H1 (cell line): ENCODE data around the gene CACNB2. TPM values are rescaled to one million over a fixed set of nuclear protein-coding genes. Genes with fewer than 3 reads are reported as not detected.

ENCODE experiments used
- CTCF ChIA-PET: fragments of 300-600 bp; sonication (Branson Sonifier 250); formaldehyde crosslinking; loops from one replicate; lab custom pipeline; 2021; ENCODE audit not compliant: partially characterized antibody; lab: Charles Lee
- POLR2A ChIA-PET: fragments of 300-600 bp; sonication (Branson Sonifier 250); formaldehyde crosslinking; loops from one replicate; lab custom pipeline; 2021; ENCODE audit warnings: inconsistent platforms; ENCODE audit not compliant: partially characterized antibody; lab: Charles Lee
- DNase-seq, 2 experiments: peaks; one replicate each; pipeline versions ENCODE4 v3.0.0 to v3.0.0-alpha.2; 2010 to 2022; ENCODE audit warnings: low spot score in 2 of 2, low read depth in 1 of 2, mixed read lengths in 1 of 2
- FAIRE-seq: peaks from 2 replicates; lab custom pipeline; 2011; peaks lifted over from hg19 to GRCh38; lab: Jason Lieb, UNC
- H2AFZ ChIP-seq: 2 replicates; pipeline ENCODE4 v1.8.1; 2012; ENCODE audit warnings: low read length, inconsistent platforms
- H2AK5ac ChIP-seq: 2 replicates; pipeline ENCODE4 v1.6.1; 2013; ENCODE audit warnings: low read depth, low read length
- H2BK120ac ChIP-seq: replicated peaks from 2 replicates; pipeline ENCODE3; 2013; ENCODE audit warnings: low read depth, low read length, inconsistent platforms
- H2BK12ac ChIP-seq: 2 replicates; pipeline ENCODE4 v1.6.1; 2013; ENCODE audit warnings: low read depth, low read length
- H2BK15ac ChIP-seq: 2 replicates; pipeline ENCODE4 v1.6.1; 2013; ENCODE audit warnings: low read length
- H2BK20ac ChIP-seq: 2 replicates; pipeline ENCODE4 v1.6.1; 2013; ENCODE audit warnings: low read length
- H2BK5ac ChIP-seq: 2 replicates; pipeline ENCODE4 v1.6.1; 2013; ENCODE audit warnings: low read depth, low read length
- H3K14ac ChIP-seq: 2 replicates; pipeline ENCODE4 v1.6.1; 2013; ENCODE audit warnings: inconsistent platforms; ENCODE audit not compliant: insufficient read length
- H3K18ac ChIP-seq: 2 replicates; pipeline ENCODE4 v1.6.1; 2013; ENCODE audit warnings: low read length; ENCODE audit errors: extremely low read depth
- H3K23ac ChIP-seq: 2 replicates; pipeline ENCODE4 v1.6.1; 2013; ENCODE audit warnings: inconsistent platforms; ENCODE audit not compliant: insufficient read length
- H3K23me2 ChIP-seq: 2 replicates; pipeline ENCODE4 v1.6.1; 2013; ENCODE audit warnings: low read depth, low read length
- H3K27ac ChIP-seq: 2 replicates; pipeline ENCODE4 v1.6.1; 2011; ENCODE audit warnings: low read depth, low read length, inconsistent platforms
- H3K27me3 ChIP-seq, 4 experiments: replicated peaks in 1 of 4; 1 replicate in 1 of 4; 2 replicates in 3 of 4; pipeline versions ENCODE4 v1.6.1 to v1.8.1; 2011 to 2013; ENCODE audit warnings: low read length in 3 of 4, mild to moderate bottlenecking in 3 of 4, inconsistent platforms in 2 of 4, mixed read lengths in 2 of 4, moderate library complexity in 1 of 4; ENCODE audit not compliant: control insufficient read depth in 3 of 4, insufficient read depth in 3 of 4; ENCODE audit errors: extremely low read depth in 1 of 4
- H3K36me3 ChIP-seq, 4 experiments: 2 replicates each; pipeline versions ENCODE4 v1.6.1 to v1.8.1; 2011 to 2013; ENCODE audit warnings: mild to moderate bottlenecking in 4 of 4, low read length in 3 of 4, moderate library complexity in 2 of 4, control low read depth in 1 of 4, inconsistent platforms in 1 of 4; ENCODE audit not compliant: insufficient read depth in 4 of 4, control insufficient read depth in 2 of 4
- H3K4ac ChIP-seq: replicated peaks from 2 replicates; pipeline ENCODE3; 2013; ENCODE audit warnings: low read length, low read depth, mixed read lengths, inconsistent platforms; ENCODE audit not compliant: insufficient read length
- H3K4me1 ChIP-seq, 4 experiments: replicated peaks in 1 of 4; 1 replicate in 1 of 4; 2 replicates in 3 of 4; pipeline versions ENCODE4 v1.6.1 to v1.8.1; 2011 to 2013; ENCODE audit warnings: low read length in 3 of 4, inconsistent platforms in 2 of 4, mixed read lengths in 1 of 4; ENCODE audit not compliant: insufficient read depth in 4 of 4, control insufficient read depth in 3 of 4
- H3K4me2 ChIP-seq, 2 experiments: 2 replicates each; pipeline versions ENCODE4 v1.6.1 to v1.8.1; 2011 to 2013; ENCODE audit warnings: low read depth in 2 of 2, low read length in 2 of 2, control low read depth in 1 of 2, inconsistent platforms in 1 of 2, mild to moderate bottlenecking in 1 of 2; ENCODE audit not compliant: insufficient read depth in 1 of 2
- H3K4me3 ChIP-seq, 4 experiments: fragments of 200-600, 300-600 bp in 1 of 4; sonication (generic), shearing (Covaris generic), sonication (Bioruptor Twin) in 1 of 4; 2 replicates each; pipeline versions ENCODE4 v1.5.1 to v1.8.1; 2011 to 2016; ENCODE audit warnings: low read length in 4 of 4, low read depth in 3 of 4, control low read depth in 2 of 4, inconsistent platforms in 2 of 4, mild to moderate bottlenecking in 2 of 4, mixed read lengths in 1 of 4, moderate library complexity in 1 of 4; ENCODE audit not compliant: insufficient read depth in 2 of 4; ENCODE audit errors: extremely low read depth in 1 of 4
- H3K56ac ChIP-seq: replicated peaks from 2 replicates; pipeline ENCODE3; 2013; ENCODE audit warnings: low read depth, mild to moderate bottlenecking, mixed read lengths, low read length, inconsistent platforms; ENCODE audit not compliant: insufficient read length
- H3K79me1 ChIP-seq: 2 replicates; pipeline ENCODE4 v1.6.1; 2013; ENCODE audit warnings: low read depth, low read length, control low read depth
- H3K79me2 ChIP-seq, 2 experiments: 2 replicates each; pipeline versions ENCODE4 v1.6.1 to v1.8.1; 2012 to 2013; ENCODE audit warnings: low read length in 2 of 2, mild to moderate bottlenecking in 2 of 2, inconsistent platforms in 1 of 2; ENCODE audit not compliant: insufficient read depth in 2 of 2, control insufficient read depth in 1 of 2
- H3K9ac ChIP-seq, 4 experiments: replicated peaks in 1 of 4; 1 replicate in 1 of 4; 2 replicates in 3 of 4; pipeline versions ENCODE4 v1.6.1 to v1.8.1; 2011 to 2013; ENCODE audit warnings: low read depth in 3 of 4, low read length in 3 of 4, control low read depth in 2 of 4, mild to moderate bottlenecking in 2 of 4, moderate library complexity in 2 of 4, inconsistent platforms in 1 of 4; ENCODE audit errors: extremely low read depth in 1 of 4
- H3K9me3 ChIP-seq, 2 experiments: 2 replicates each; pipeline versions ENCODE4 v1.6.1 to v1.8.1; 2012 to 2013; ENCODE audit warnings: mild to moderate bottlenecking in 2 of 2, moderate library complexity in 2 of 2, control low read depth in 1 of 2, inconsistent platforms in 1 of 2, low read depth in 1 of 2, low read length in 1 of 2, mixed read lengths in 1 of 2; ENCODE audit not compliant: insufficient read depth in 2 of 2
- H4K20me1 ChIP-seq, 2 experiments: replicated peaks in 1 of 2; 2 replicates each; pipeline versions ENCODE3 to v1.8.1; 2011 to 2013; ENCODE audit warnings: inconsistent platforms in 2 of 2, low read length in 2 of 2, mild to moderate bottlenecking in 1 of 2; ENCODE audit not compliant: insufficient read depth in 2 of 2, control insufficient read depth in 1 of 2
- H4K5ac ChIP-seq: 2 replicates; pipeline ENCODE4 v1.6.1; 2013; ENCODE audit warnings: low read length, low read depth, mixed read lengths, inconsistent platforms; ENCODE audit not compliant: insufficient read length
- H4K8ac ChIP-seq: 2 replicates; pipeline ENCODE4 v1.8.0; 2013; ENCODE audit warnings: mild to moderate bottlenecking, moderate library complexity, low read length, inconsistent platforms; ENCODE audit not compliant: insufficient read depth; ENCODE audit errors: extremely low read depth
- H4K91ac ChIP-seq: replicated peaks from 2 replicates; pipeline ENCODE3; 2013; ENCODE audit warnings: low read length, mixed read lengths, inconsistent platforms; ENCODE audit not compliant: insufficient read length
- CBX5 ChIP-seq: fragments of 300-800, 300-1000 bp; sonication (generic); IDR thresholded peaks from 2 replicates; pipeline ENCODE4 v1.7.1; 2016; ENCODE audit warnings: antibody characterized with exemption, low read length, low read depth
- CHD1 ChIP-seq: IDR thresholded peaks from 2 replicates; pipeline ENCODE4 v1.6.1; 2012; ENCODE audit warnings: low read depth, low read length, improper control_type of control experiment
- MAFK ChIP-seq: IDR thresholded peaks from 2 replicates; pipeline ENCODE4 v1.6.1; 2012; ENCODE audit warnings: low read depth, mild to moderate bottlenecking, improper control_type of control experiment, low read length
- RBBP5 ChIP-seq: IDR thresholded peaks from 2 replicates; pipeline ENCODE4 v1.7.1; 2012; ENCODE audit warnings: low read depth, mild to moderate bottlenecking, inconsistent platforms, low read length, moderate library complexity, borderline replicate concordance
- SAP30 ChIP-seq: fragments of 300-600 bp; sonication (generic); IDR thresholded peaks from 2 replicates; pipeline ENCODE4 v1.7.1; 2012; ENCODE audit warnings: low read length, moderate library complexity, mild to moderate bottlenecking, inconsistent platforms; ENCODE audit not compliant: insufficient read depth, insufficient replicate concordance
- TEAD4 ChIP-seq: IDR thresholded peaks from 2 replicates; pipeline ENCODE4 v1.6.1; 2012; ENCODE audit warnings: low read depth, low read length, inconsistent platforms, mixed read lengths
- WGBS, 2 experiments: shearing (Covaris generic) in 1 of 2; methylation state at CpG; one replicate each; pipeline versions ENCODE4 v1.1.6 to v1.1.7; 2013 to 2015; ENCODE audit warnings: low lambda C conversion rate in 2 of 2, mixed read lengths in 2 of 2, inconsistent platforms in 1 of 2, low coverage in 1 of 2, missing lambda C conversion rate in 1 of 2; ENCODE audit not compliant: insufficient replicate concordance in 2 of 2, insufficient coverage in 1 of 2, insufficient read length in 1 of 2; ENCODE audit errors: extremely low coverage in 1 of 2, missing lambda C conversion rate in 1 of 2; 5-methylcytosine and 5-hydroxymethylcytosine counted together
- polyA plus RNA-seq, 7 experiments: library from polyadenylated mRNA; depleted of rRNA in 3 of 7; stranded (reverse) in 5 of 7; unstranded in 2 of 7; fragments of >200 nt in 5 of 7; fragments of 200-250 nt in 2 of 7; gene quantifications; 1 replicate in 5 of 7; 2 replicates in 1 of 7; 4 replicates in 1 of 7; pipeline versions ENCODE4 v1.2.1 to v1.2.3, GENCODE V29; 2011 to 2013; ENCODE audit warnings: missing spikeins in 2 of 7, mixed read lengths in 2 of 7
- total RNA-seq: library from RNA; stranded (reverse); fragmentation: NEBNext Ultra II Directional; extraction: Animal tissue kit (Norgen Biotek cat#: 25700); gene quantifications from 2 replicates; pipeline ENCODE4 v1.2.1, GENCODE V29; 2021

Gene CACNB2
- total and polyA plus RNA-seq, 2 of the 8 experiments (the other 6 are each of a cell fraction or from before 2014, with no cell fraction given) = 2.4 to 3.2 TPM

- H2BK15ac ChIP-seq = no peak overlapping the region
- H3K36me3 ChIP-seq = no peaks in the 10 kb centered on the region
- no peaks in the 10 kb centered on the region for H3K9me3 ChIP-seq
- H3K9ac ChIP-seq = no peak overlapping the region
- H3K79me2 ChIP-seq = no peaks in the 10 kb centered on the region
- no peak overlapping the region for H3K4me3 ChIP-seq
- TF ChIP-seq TEAD4 = no peak
- no peak for TF ChIP-seq MAFK
- TF ChIP-seq SAP30 = no peak
- TF ChIP-seq CHD1 = no peak
- no peak for TF ChIP-seq CBX5
- TF ChIP-seq RBBP5 = no peak
- H3K18ac ChIP-seq = no peak overlapping the region
- H3K23me2 ChIP-seq = no peaks in the 10 kb centered on the region
- H4K20me1 ChIP-seq = no peaks in the 10 kb centered on the region
- no peak overlapping the region for H3K4me2 ChIP-seq
- no peak overlapping the region for H4K91ac ChIP-seq
- WGBS, 2 experiments = 91% methylated on average over 8 of the region's 8 CpGs; no CpG with 5 or more reads in 1 of the 2 experiments
- no peak overlapping the region for H2AFZ ChIP-seq
- H3K14ac ChIP-seq = no peak overlapping the region
- H3K4ac ChIP-seq = no peak overlapping the region
- H3K56ac ChIP-seq = no peak overlapping the region
- FAIRE-seq = no peak
- no peak overlapping the region for H2BK12ac ChIP-seq
- H3K27ac ChIP-seq = no peak overlapping the region
- no peak overlapping the region for H4K8ac ChIP-seq
- H3K4me1 ChIP-seq = peaks cover 0 to 8% (median 2%) of the 10 kb centered on the region in 4 experiments; a peak in 3 of 7 replicates
- CTCF ChIA-PET = interaction anchor here (0.6 to 3.3 kb wide), 6 partner anchors 10 to 160 kb away, joined by 3 to 11 read pairs (median 3); no protein-coding TSS in a partner anchor
- no peak overlapping the region for H3K23ac ChIP-seq
- POLR2A ChIA-PET = no interaction called here
- no peak overlapping the region for H4K5ac ChIP-seq
- no peak overlapping the region for H2AK5ac ChIP-seq
- H2BK5ac ChIP-seq = no peak overlapping the region; the same call in 1 of the 2 replicates
- no peaks in the 10 kb centered on the region for H3K79me1 ChIP-seq
- no peak for DNase-seq
- no peak overlapping the region for H2BK120ac ChIP-seq
- H3K27me3 ChIP-seq = no peaks in the 10 kb centered on the region
- H2BK20ac ChIP-seq = no peak overlapping the region
Observed at GRCh38 chr10:18474118-18474455, 333.9 kb downstream of the CACNB2 start.
